Effector memory CD8-positive, alpha-beta T cell (primary cell): ENCODE results near the gene FAM89B.
"Not testable (repeated sequence)": the region's sequence is repeated elsewhere in the genome, so short reads cannot be mapped to it uniquely, and the experiment has no call there.

Experiments used
- ATAC-seq: fragments of 150-1000 bp; cut with Tn5 transposase; replicated peaks from 2 replicates; pipeline ENCODE4 v1.10.0; 2021; ENCODE audit warnings: mild to moderate bottlenecking, moderate library complexity
- DNase-seq, 3 experiments: peaks; one replicate each; pipeline ENCODE4 v3.0.0; 2021
- H3K27ac Mint-ChIP-seq, 2 donors: one replicate each; pipeline ENCODE4 v1.8.0; 2022; ENCODE audit warnings: mild to moderate bottlenecking in 2 of 2, mixed read lengths in 2 of 2, moderate library complexity in 2 of 2
- H3K27me3 Mint-ChIP-seq, 2 donors: one replicate each; pipeline ENCODE4 v1.8.0; 2022; ENCODE audit warnings: mixed read lengths in 2 of 2
- H3K36me3 Mint-ChIP-seq: one replicate; pipeline ENCODE4 v1.8.0; 2022; ENCODE audit warnings: mild to moderate bottlenecking, moderate library complexity, mixed read lengths; ENCODE audit not compliant: insufficient read depth
- H3K4me1 Mint-ChIP-seq, 2 donors: one replicate each; pipeline ENCODE4 v1.8.0; 2022; ENCODE audit warnings: low read depth in 2 of 2, mixed read lengths in 2 of 2
- H3K4me3 Mint-ChIP-seq, 2 donors: one replicate each; pipeline ENCODE4 v1.8.0; 2022; ENCODE audit warnings: mild to moderate bottlenecking in 2 of 2, mixed read lengths in 2 of 2, moderate library complexity in 2 of 2
- H3K9me3 Mint-ChIP-seq, 2 donors: one replicate each; pipeline ENCODE4 v1.8.0; 2022; ENCODE audit warnings: mixed read lengths in 2 of 2
- total RNA-seq, 9 experiments: gene quantifications; one replicate each; lab custom pipeline; 2026; lab: John Stamatoyannopoulos, UW

FAM89B gene
- 1.5 to 5.4 (median 4.1) reads per million in 9 experiments for total RNA-seq

GRCh38 chr11:65572356-65573051 lies at the start of gene FAM89B:
Gene FAM89B (plus strand): TSS chr11:65572538. CDS start chr11:65572670, 132 bp downstream.
- Mint-ChIP-seq H3K27me3 (no peaks in the 10 kb centered on the region), H3K4me1 (peaks cover 61 to 67% of the 10 kb centered on the region in 2 donors), H3K9me3 (no peaks in the 10 kb centered on the region), H3K27ac (peak within 1 kb of the TSS; percentile 91 to 99), H3K36me3 (peaks cover 82% of the 10 kb centered on the region), H3K4me3 (peak within 1 kb of the TSS; percentile 98 to 99)
- ATAC-seq (peak; percentile 18), DNase-seq (peak; percentile 84 to 88 (median 87))

- not testable (repeated sequence) for ATAC-seq, DNase-seq, H3K27me3 Mint-ChIP-seq, H3K36me3 Mint-ChIP-seq, H3K9me3 Mint-ChIP-seq
- peak overlapping the region in 1 of 2 donors; percentile 27 for H3K27ac Mint-ChIP-seq
- H3K4me1 Mint-ChIP-seq = peaks cover 21 to 23% of the 10 kb centered on the region in 2 donors
- H3K4me3 Mint-ChIP-seq = peak overlapping the region; percentile 25 to 42
Observed at GRCh38 chr11:65522718-65523630, 49.4 kb upstream of the FAM89B start.

GRCh38 chr11:65523631-65523968 lies 48.7 kb upstream of the FAM89B start:
- Mint-ChIP-seq H3K27ac (peak overlapping the region in 1 of 2 donors; percentile 27), H3K4me3 (peak overlapping the region; percentile 25 to 42), H3K4me1 (peaks cover 21 to 23% of the 10 kb centered on the region in 2 donors)
- not testable (repeated sequence) for H3K9me3 Mint-ChIP-seq, DNase-seq, ATAC-seq, H3K36me3 Mint-ChIP-seq, H3K27me3 Mint-ChIP-seq

GRCh38 chr11:65524014-65524740 lies 48.2 kb upstream of the FAM89B start:
- peak; percentile 4 for ATAC-seq
- H3K9me3 Mint-ChIP-seq = no peaks in the 10 kb centered on the region
- peak overlapping the region; percentile 62 to 70 for H3K4me3 Mint-ChIP-seq
- H3K36me3 Mint-ChIP-seq = peaks cover 8% of the 10 kb centered on the region
- DNase-seq = no peak
- H3K4me1 Mint-ChIP-seq = peaks cover 21 to 27% of the 10 kb centered on the region in 2 donors
- H3K27me3 Mint-ChIP-seq = no peaks in the 10 kb centered on the region
- peak overlapping the region; percentile 62 to 73 for H3K27ac Mint-ChIP-seq

- ATAC-seq = peak; percentile 92
- H3K27me3 Mint-ChIP-seq = no peaks in the 10 kb centered on the region
- peak within 1 kb of the TSS; percentile 73 to 83 for H3K27ac Mint-ChIP-seq
- H3K9me3 Mint-ChIP-seq = no peaks in the 10 kb centered on the region
- H3K36me3 Mint-ChIP-seq = peaks cover 9% of the 10 kb centered on the region
- peak; percentile 69 to 78 (median 76) for DNase-seq
- peaks cover 24 to 27% of the 10 kb centered on the region in 2 donors for H3K4me1 Mint-ChIP-seq
- H3K4me3 Mint-ChIP-seq = peak within 1 kb of the TSS; percentile 77 to 80
Observed at GRCh38 chr11:65524741-65525545, 47.4 kb upstream of the FAM89B start, which contains the start of gene SCYL1. Gene SCYL1 (plus strand): TSS chr11:65525083. CDS start chr11:65525154, 71 bp downstream.

GRCh38 chr11:65525546-65526480 lies 46.5 kb upstream of the FAM89B start:
- Mint-ChIP-seq H3K9me3 (no peaks in the 10 kb centered on the region), H3K4me3 (peak overlapping the region; percentile 77 to 80), H3K4me1 (peaks cover 24 to 29% of the 10 kb centered on the region in 2 donors), H3K27me3 (no peaks in the 10 kb centered on the region), H3K36me3 (peaks cover 13% of the 10 kb centered on the region), H3K27ac (peak overlapping the region; percentile 68 to 83)
- ATAC-seq (peak; percentile 34), DNase-seq (no peak)

- ATAC-seq (no peak), DNase-seq (no peak)
- no peaks in the 10 kb centered on the region for H3K9me3 Mint-ChIP-seq
- peaks cover 24 to 32% of the 10 kb centered on the region in 2 donors for H3K4me1 Mint-ChIP-seq
- no peaks in the 10 kb centered on the region for H3K27me3 Mint-ChIP-seq
- peaks cover 16% of the 10 kb centered on the region for H3K36me3 Mint-ChIP-seq
- H3K4me3 Mint-ChIP-seq = peak overlapping the region; percentile 65 to 77
- no peak overlapping the region for H3K27ac Mint-ChIP-seq
Observed at GRCh38 chr11:65526744-65527143, 45.6 kb upstream of the FAM89B start.

- no peak for ATAC-seq
- Mint-ChIP-seq H3K4me1 (peaks cover 13 to 24% of the 10 kb centered on the region in 2 donors), H3K4me3 (no peak overlapping the region), H3K9me3 (no peaks in the 10 kb centered on the region), H3K27ac (peak overlapping the region in 1 of 2 donors; percentile 67), H3K36me3 (peaks cover 26% of the 10 kb centered on the region), H3K27me3 (no peaks in the 10 kb centered on the region)
- DNase-seq = no peak
Observed at GRCh38 chr11:65528819-65529350, 43.5 kb upstream of the FAM89B start.

- H3K4me3 Mint-ChIP-seq = no peak overlapping the region
- H3K9me3 Mint-ChIP-seq = no peaks in the 10 kb centered on the region
- H3K36me3 Mint-ChIP-seq = peaks cover 29% of the 10 kb centered on the region
- ATAC-seq (no peak), DNase-seq (no peak)
- peaks cover 9 to 22% of the 10 kb centered on the region in 2 donors for H3K4me1 Mint-ChIP-seq
- peak overlapping the region; percentile 8 to 42 for H3K27ac Mint-ChIP-seq
- no peaks in the 10 kb centered on the region for H3K27me3 Mint-ChIP-seq
Observed at GRCh38 chr11:65529475-65530156, 42.7 kb upstream of the FAM89B start.

GRCh38 chr11:65530157-65530496 lies 42.2 kb upstream of the FAM89B start:
- Mint-ChIP-seq H3K27me3 (no peaks in the 10 kb centered on the region), H3K36me3 (peaks cover 34% of the 10 kb centered on the region), H3K4me1 (peaks cover 8 to 22% of the 10 kb centered on the region in 2 donors), H3K27ac (peak overlapping the region; percentile 8 to 42), H3K9me3 (no peaks in the 10 kb centered on the region), H3K4me3 (no peak overlapping the region)
- ATAC-seq = peak; percentile 55
- DNase-seq = no peak

GRCh38 chr11:65532388-65533064 lies 39.8 kb upstream of the FAM89B start:
- Mint-ChIP-seq H3K4me3 (no peak overlapping the region), H3K36me3 (peaks cover 31% of the 10 kb centered on the region), H3K27ac (no peak overlapping the region), H3K9me3 (no peaks in the 10 kb centered on the region), H3K27me3 (no peaks in the 10 kb centered on the region), H3K4me1 (peaks cover 3 to 14% of the 10 kb centered on the region in 2 donors)
- ATAC-seq = no peak
- no peak for DNase-seq
